ENCODE measurements around the gene MAGI3. TPM values are rescaled to one million over a fixed set of nuclear protein-coding genes. Genes with fewer than 3 reads are reported as not detected.
"Not testable (repeated sequence)": the region's sequence is repeated elsewhere in the genome, so short reads cannot be mapped to it uniquely, and the experiment has no call there.

Gene MAGI3
- total RNA-seq, 4 donors from 2014 or later: 2.8 to 4.1 (median 4.0) TPM

- H3K27ac ChIP-seq: no peak overlapping the region
- DNase-seq (no peak), ATAC-seq (no peak)
- intact Hi-C loops (cut with DNase I; ENCODE audit: low total_unique reads) (no loop called here), in situ Hi-C loops (cut with MboI; ENCODE audit: low sequenced_read_pairs in 4 of 4) (no loop called here)
- H3K27me3 ChIP-seq: no peaks in the 10 kb centered on the region
- peaks cover 0 to 23% of the 10 kb centered on the region in 2 donors for H3K36me3 ChIP-seq
- no peaks in the 10 kb centered on the region for H3K9me3 ChIP-seq
- H3K4me3 ChIP-seq: no peak overlapping the region
- no peak for TF ChIP-seq POLR2A (IDR thresholded peaks at IDR 0.05)
- TF ChIP-seq CTCF (IDR thresholded peaks at IDR 0.05 in 4 of 5, conservative IDR thresholded peaks at IDR 0.05 in 1 of 5): no peak
- H3K4me1 ChIP-seq: no peaks in the 10 kb centered on the region
These were observed 203.4 kb downstream of the MAGI3 start for GRCh38 chr1:113593550-113594297.

GRCh38 chr1:113604466-113604865, 214.2 kb downstream of the MAGI3 start:
- H3K4me3 ChIP-seq; H3K36me3 ChIP-seq; intact Hi-C loops (cut with DNase I; ENCODE audit: low total_unique reads); H3K27ac ChIP-seq; DNase-seq; H3K9me3 ChIP-seq; in situ Hi-C loops (cut with MboI; ENCODE audit: low sequenced_read_pairs in 4 of 4); ATAC-seq; H3K4me1 ChIP-seq; H3K27me3 ChIP-seq: not testable (repeated sequence)

- no peak overlapping the region for H3K27ac ChIP-seq
- in situ Hi-C loops (cut with MboI; ENCODE audit: low sequenced_read_pairs in 4 of 4): no loop called here
- ATAC-seq (no peak), DNase-seq (no peak)
- H3K36me3 ChIP-seq: no peaks in the 10 kb centered on the region
- no peak overlapping the region for H3K4me3 ChIP-seq
- no peaks in the 10 kb centered on the region for H3K27me3 ChIP-seq
- TF ChIP-seq CTCF (IDR thresholded peaks at IDR 0.05 in 4 of 5, conservative IDR thresholded peaks at IDR 0.05 in 1 of 5) (no peak), POLR2A (IDR thresholded peaks at IDR 0.05) (no peak)
- H3K9me3 ChIP-seq: no peaks in the 10 kb centered on the region
- no peaks in the 10 kb centered on the region for H3K4me1 ChIP-seq
- intact Hi-C loops (cut with DNase I; ENCODE audit: low total_unique reads): no loop called here
These were observed 214.8 kb downstream of the MAGI3 start for GRCh38 chr1:113605146-113605545.

DNA sequence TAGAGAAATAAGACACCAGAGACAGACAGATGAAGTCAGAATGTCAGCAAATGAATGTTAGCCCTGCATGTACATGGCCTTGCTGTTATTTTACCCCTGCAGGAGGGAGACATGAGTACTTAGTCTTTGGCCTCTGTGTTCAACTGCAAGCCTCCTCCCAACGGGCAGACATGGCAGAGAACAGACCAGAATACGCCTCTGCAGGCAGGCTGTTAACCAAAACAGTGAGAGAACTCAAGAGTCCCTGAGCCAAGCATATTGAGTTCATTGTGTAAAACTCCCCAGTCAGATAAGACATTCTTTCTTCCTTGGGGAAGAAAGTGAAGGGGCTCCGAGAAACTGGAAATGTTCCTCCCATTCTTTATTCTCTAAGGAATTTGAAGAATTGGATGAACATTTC, 218.1 kb downstream of the MAGI3 start:
- Histone ChIP-seq H3K36me3 (no peaks in the 10 kb centered on the region), H3K4me3 (no peak overlapping the region), H3K27ac (no peak overlapping the region), H3K4me1 (no peaks in the 10 kb centered on the region), H3K9me3 (no peaks in the 10 kb centered on the region), H3K27me3 (no peaks in the 10 kb centered on the region)
- in situ Hi-C loops (cut with MboI; ENCODE audit: low sequenced_read_pairs in 4 of 4) (no loop called here), intact Hi-C loops (cut with DNase I; ENCODE audit: low total_unique reads) (no loop called here)
- no peak for DNase-seq
- TF ChIP-seq POLR2A (IDR thresholded peaks at IDR 0.05) (no peak), CTCF (IDR thresholded peaks at IDR 0.05 in 4 of 5, conservative IDR thresholded peaks at IDR 0.05 in 1 of 5) (no peak)
- no peak for ATAC-seq

DNA sequence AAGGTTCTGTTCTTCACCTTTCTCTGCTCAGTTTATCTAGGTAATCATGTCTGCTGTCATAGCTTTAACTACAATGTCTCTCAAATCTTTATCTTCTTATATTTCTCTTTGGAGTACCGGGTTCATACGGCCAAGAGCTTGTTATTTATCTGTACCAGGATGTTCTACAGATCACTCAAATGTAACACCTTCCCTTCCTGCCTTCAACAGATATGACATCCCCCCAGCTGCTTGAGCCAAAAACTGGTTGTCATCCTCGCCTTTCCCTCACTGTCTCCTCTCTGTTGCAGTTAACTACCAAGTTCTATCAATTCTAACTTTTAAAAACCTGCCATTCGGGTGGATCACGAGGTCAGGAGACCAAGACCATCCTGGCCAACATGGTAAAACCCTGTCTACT, 220.1 kb downstream of the MAGI3 start:
- ATAC-seq (no peak), DNase-seq (no peak)

More for the DNA sequence above, 220.1 kb downstream of the MAGI3 start:
- Histone ChIP-seq H3K36me3 (no peaks in the 10 kb centered on the region), H3K27me3 (no peaks in the 10 kb centered on the region), H3K4me3 (no peak overlapping the region), H3K9me3 (no peaks in the 10 kb centered on the region), H3K27ac (no peak overlapping the region), H3K4me1 (peaks cover 0 to 4% of the 10 kb centered on the region in 2 donors)
- TF ChIP-seq POLR2A (IDR thresholded peaks at IDR 0.05): no peak
- no peak for TF ChIP-seq CTCF (IDR thresholded peaks at IDR 0.05 in 4 of 5, conservative IDR thresholded peaks at IDR 0.05 in 1 of 5)
- in situ Hi-C loops (cut with MboI; ENCODE audit: low sequenced_read_pairs in 4 of 4) (no loop called here), intact Hi-C loops (cut with DNase I; ENCODE audit: low total_unique reads) (no loop called here)
